Neural cell (in vitro differentiated cells): ENCODE measurements around the gene CNTFR. TPM values are rescaled to one million over a fixed set of nuclear protein-coding genes. Genes with fewer than 3 reads are reported as not detected.

Experiments used
- H2AFZ ChIP-seq: fragments of 200-600, 300-800 bp; sonication (generic), shearing (Covaris generic); 2 replicates; pipeline ENCODE4 v1.6.0; 2014; ENCODE audit warnings: low read depth, mild to moderate bottlenecking, antibody characterized with exemption, low read length, moderate library complexity
- H3F3A ChIP-seq: fragments of 200-600 bp; shearing (Covaris generic); 2 replicates; pipeline ENCODE4 v1.6.1; 2016; ENCODE audit warnings: mild to moderate bottlenecking, moderate library complexity, mixed read lengths, antibody characterized with exemption, low read length; ENCODE audit not compliant: insufficient read depth, poor library complexity, severe bottlenecking
- H3K27ac ChIP-seq: fragments of 200-600, 300-800 bp; sonication (generic), shearing (Covaris generic); 2 replicates; pipeline ENCODE4 v1.5.1; 2014; ENCODE audit warnings: mild to moderate bottlenecking, low read length, moderate library complexity
- H3K27me3 ChIP-seq: fragments of 300-800, 200-600 bp; sonication (generic), shearing (Covaris generic); 2 replicates; pipeline ENCODE4 v1.6.0; 2014; ENCODE audit warnings: mild to moderate bottlenecking, low read depth, low read length, moderate library complexity; ENCODE audit not compliant: insufficient read depth
- H3K36me3 ChIP-seq: fragments of 300-800, 200-600 bp; sonication (generic), shearing (Covaris generic); 2 replicates; pipeline ENCODE4 v1.5.1; 2014; ENCODE audit warnings: mild to moderate bottlenecking, antibody characterized with exemption, low read length, moderate library complexity; ENCODE audit not compliant: insufficient read depth
- H3K4me2 ChIP-seq: fragments of 300-800, 200-600 bp; sonication (generic), shearing (Covaris generic); 2 replicates; pipeline ENCODE4 v1.6.0; 2014; ENCODE audit warnings: mild to moderate bottlenecking, low read length
- H3K4me3 ChIP-seq: fragments of 300-800, 200-600 bp; sonication (generic), shearing (Covaris generic); 2 replicates; pipeline ENCODE4 v1.5.1; 2014; ENCODE audit warnings: mild to moderate bottlenecking, low read length, moderate library complexity
- H3K79me2 ChIP-seq: fragments of 200-600 bp; shearing (Covaris generic); replicated peaks from 2 replicates; pipeline ENCODE4 v1.6.0; 2014; ENCODE audit warnings: mild to moderate bottlenecking, low read length, moderate library complexity; ENCODE audit not compliant: insufficient read depth
- H3K9ac ChIP-seq: fragments of 300-800, 200-600 bp; sonication (generic), shearing (Covaris generic); 2 replicates; pipeline ENCODE4 v1.6.1; 2016; ENCODE audit warnings: mild to moderate bottlenecking, low read length, mixed read lengths
- H3K9me2 ChIP-seq: fragments of 200-600 bp; shearing (Covaris generic); 2 replicates; pipeline ENCODE4 v1.6.1; 2016; ENCODE audit warnings: mild to moderate bottlenecking, low read length, mixed read lengths; ENCODE audit not compliant: insufficient read depth
- H3K9me3 ChIP-seq: fragments of 200-600, 300-800 bp; sonication (generic), shearing (Covaris generic); 2 replicates; pipeline ENCODE4 v1.6.1; 2016; ENCODE audit warnings: mild to moderate bottlenecking, mixed run types, low read length, moderate library complexity, mixed read lengths
- H4K20me1 ChIP-seq: fragments of 200-600 bp; shearing (Covaris generic); 2 replicates; pipeline ENCODE4 v1.6.1; 2016; ENCODE audit warnings: mild to moderate bottlenecking, mixed run types; ENCODE audit not compliant: insufficient read depth
- CTCF ChIP-seq: fragments of 450-650 bp; IDR thresholded peaks from 2 replicates; pipeline ENCODE4 v1.5.1; 2014; ENCODE audit warnings: antibody characterized with exemption, mild to moderate bottlenecking, moderate library complexity; ENCODE audit not compliant: poor library complexity, severe bottlenecking
- EP300 ChIP-seq: fragments of 450-650 bp; conservative IDR thresholded peaks from 2 replicates; pipeline ENCODE4 v1.6.1; 2014; ENCODE audit warnings: antibody characterized with exemption, mild to moderate bottlenecking, moderate library complexity; ENCODE audit not compliant: poor library complexity, severe bottlenecking
- EZH2 ChIP-seq: fragments of 200-600, 300-800 bp; shearing (Covaris generic), sonication (generic); IDR thresholded peaks from 2 replicates; pipeline ENCODE4 v1.6.1; 2014; ENCODE audit warnings: antibody characterized with exemption, low read length, borderline replicate concordance, mild to moderate bottlenecking; ENCODE audit not compliant: insufficient read depth, poor library complexity, severe bottlenecking
- MXI1 ChIP-seq: fragments of 450-650 bp; conservative IDR thresholded peaks from 2 replicates; pipeline ENCODE4 v1.6.1; 2014; ENCODE audit warnings: antibody characterized with exemption, mild to moderate bottlenecking; ENCODE audit not compliant: poor library complexity, severe bottlenecking
- POLR2AphosphoS5 ChIP-seq: IDR thresholded peaks from 2 replicates; pipeline ENCODE4 v1.6.1; 2012
- RAD21 ChIP-seq: fragments of 450-650 bp; conservative IDR thresholded peaks from 2 replicates; pipeline ENCODE4 v1.6.1; 2014; ENCODE audit warnings: antibody characterized with exemption, mild to moderate bottlenecking, moderate library complexity
- REST ChIP-seq: IDR thresholded peaks from 2 replicates; pipeline ENCODE4 v1.6.1; 2012; ENCODE audit warnings: borderline replicate concordance
- SMC3 ChIP-seq: fragments of 450-650 bp; conservative IDR thresholded peaks from 2 replicates; pipeline ENCODE4 v1.6.1; 2014; ENCODE audit warnings: antibody characterized with exemption, mild to moderate bottlenecking, moderate library complexity; ENCODE audit not compliant: poor library complexity
- TAF1 ChIP-seq: IDR thresholded peaks from 2 replicates; pipeline ENCODE4 v1.6.1; 2012; ENCODE audit warnings: low read depth
- polyA plus RNA-seq: library from polyadenylated mRNA; depleted of rRNA; stranded (reverse); fragments of >200 nt; gene quantifications from 2 replicates; pipeline ENCODE4 v1.2.3, GENCODE V29; 2014

CNTFR gene
- polyA plus RNA-seq, 1 donor from 2014 or later = 19.0 TPM

GRCh38 chr9:34615132-34615531, 25.6 kb upstream of the CNTFR start:
- H3K9ac ChIP-seq = no peak overlapping the region
- H4K20me1 ChIP-seq = no peaks in the 10 kb centered on the region
- H3K27me3 ChIP-seq = no peaks in the 10 kb centered on the region
- peaks cover 3% of the 10 kb centered on the region for H3F3A ChIP-seq
- no peak overlapping the region for H3K4me3 ChIP-seq
- no peaks in the 10 kb centered on the region for H3K9me2 ChIP-seq
- H3K79me2 ChIP-seq = peaks cover 13% of the 10 kb centered on the region
- TF ChIP-seq CTCF (no peak), EP300 (no peak), EZH2 (no peak), SMC3 (no peak), MXI1 (no peak), TAF1 (no peak), RAD21 (no peak), POLR2AphosphoS5 (no peak), REST (no peak)
- no peak overlapping the region for H3K27ac ChIP-seq
- H3K9me3 ChIP-seq = no peaks in the 10 kb centered on the region
- H2AFZ ChIP-seq = no peak overlapping the region
- H3K36me3 ChIP-seq = no peaks in the 10 kb centered on the region
- H3K4me2 ChIP-seq = no peak overlapping the region

DNA sequence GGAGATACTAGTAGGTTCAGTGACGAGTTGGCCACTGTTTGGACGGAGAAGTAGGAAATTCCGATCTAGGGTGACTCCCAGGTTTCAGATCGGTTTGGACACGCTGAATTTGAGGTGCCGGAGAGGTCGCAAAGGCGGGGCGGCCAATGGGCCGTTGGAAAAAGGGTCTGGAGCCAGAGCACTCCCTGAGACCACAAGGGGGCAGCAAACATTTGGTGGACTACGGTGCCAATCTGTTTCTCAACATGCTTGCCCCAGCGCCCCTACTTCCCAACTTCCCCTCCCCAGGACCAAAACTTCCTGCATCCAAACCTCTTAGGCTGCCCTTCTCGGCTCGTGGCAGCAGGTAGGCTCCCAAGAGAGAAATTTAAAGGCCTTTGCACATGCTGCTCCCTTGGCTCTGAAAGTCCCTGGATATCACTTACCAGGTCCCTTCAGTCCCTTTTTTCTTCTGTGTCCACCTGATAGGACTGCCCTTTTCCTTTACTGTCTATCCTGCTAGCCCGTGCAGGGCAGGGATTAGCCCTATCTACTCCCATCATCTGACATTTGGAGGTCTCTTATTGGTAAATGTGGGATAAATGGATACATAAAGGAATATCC, 23.4 kb upstream of the CNTFR start:
- Histone ChIP-seq H3K9ac (peak overlapping the region; percentile 85), H3F3A (no peaks in the 10 kb centered on the region), H3K27me3 (no peaks in the 10 kb centered on the region), H3K79me2 (no peaks in the 10 kb centered on the region), H3K4me3 (peak overlapping the region; percentile 86), H4K20me1 (no peaks in the 10 kb centered on the region), H3K4me2 (peak overlapping the region; percentile 61), H3K27ac (peak overlapping the region; percentile 71), H3K36me3 (no peaks in the 10 kb centered on the region), H2AFZ (no peak overlapping the region), H3K9me2 (no peaks in the 10 kb centered on the region), H3K9me3 (no peaks in the 10 kb centered on the region)
- TF ChIP-seq EP300 = no peak
- no peak for TF ChIP-seq MXI1
- peak; percentile 87 for TF ChIP-seq CTCF
- peak; percentile 65 for TF ChIP-seq RAD21
- TF ChIP-seq POLR2AphosphoS5 = no peak
- no peak for TF ChIP-seq EZH2
- peak; percentile 81 for TF ChIP-seq SMC3
- TF ChIP-seq TAF1 = no peak
